ENCODE results near the gene LRRC8A. TPM values are rescaled to one million over a fixed set of nuclear protein-coding genes. Genes with fewer than 3 reads are reported as not detected.
A peak's percentile ranks its signal among the peaks of the same experiment; 100 is the strongest.

Gene LRRC8A
- total and polyA plus RNA-seq, 2 of the 8 experiments (the other 6 are each of a cell fraction or from before 2014, with no cell fraction given), result 103 to 111 TPM

- FAIRE-seq (peak; percentile 84), DNase-seq (ENCODE audit: low read depth in 1 of 2, low spot score in 2 of 2) (peak; percentile 46 to 84)
- H3K23ac ChIP-seq (ENCODE audit: insufficient read length), result no peak overlapping the region
- H3K23me2 ChIP-seq (ENCODE audit: low read depth, low read length), result no peaks in the 10 kb centered on the region
- H2BK12ac ChIP-seq (ENCODE audit: low read depth, low read length), result peak overlapping the region; percentile 60; the same call in 1 of the 2 replicates
- H2BK15ac ChIP-seq (ENCODE audit: low read length), result peak overlapping the region; percentile 75; the same call in 1 of the 2 replicates
- H3K4ac ChIP-seq (replicated peaks; ENCODE audit: insufficient read length, low read depth, low read length), result no peak overlapping the region
- H3K9ac ChIP-seq (replicated peaks in 1 of 4; ENCODE audit: extremely low read depth in 1 of 4, low read depth in 3 of 4, low read length in 3 of 4), result no peak overlapping the region
- peak overlapping the region; percentile 19; the same call in 1 of the 2 replicates for H2AFZ ChIP-seq (ENCODE audit: low read length)
- peak overlapping the region; percentile 63; the same call in 1 of the 2 replicates for H2BK5ac ChIP-seq (ENCODE audit: low read depth, low read length)
- H3K4me3 ChIP-seq (ENCODE audit: extremely low read depth in 1 of 4, insufficient read depth in 2 of 4, low read depth in 3 of 4, low read length in 4 of 4), result no peak overlapping the region
- peak overlapping the region; percentile 88 for H4K8ac ChIP-seq (ENCODE audit: extremely low read depth, insufficient read depth, low read length)
- H3K9me3 ChIP-seq (ENCODE audit: insufficient read depth in 2 of 2, low read depth in 1 of 2, low read length in 1 of 2), result no peaks in the 10 kb centered on the region
- no peaks in the 10 kb centered on the region for H3K36me3 ChIP-seq (ENCODE audit: control insufficient read depth in 2 of 4, insufficient read depth in 4 of 4, low read length in 3 of 4)
- H2AK5ac ChIP-seq (ENCODE audit: low read depth, low read length), result no peak overlapping the region
- ChIA-PET POLR2A (ENCODE audit: partially characterized antibody) (interaction anchor here (0.6 to 2.7 kb wide), 13 partner anchors 9 to 109 kb away, joined by 3 to 9 read pairs (median 4); partner anchors contain the start of genes ENDOG and SPOUT1), CTCF (ENCODE audit: partially characterized antibody) (interaction anchor here (0.5 to 9.7 kb wide), 45 partner anchors 8 to 292 kb away, joined by 3 to 139 read pairs (median 4); partner anchors contain the start of genes ENDOG, KYAT1, LRRC8A and PHYHD1)
- no peaks in the 10 kb centered on the region for H3K79me1 ChIP-seq (ENCODE audit: low read depth, low read length)
- peak overlapping the region; percentile 5; the same call in 1 of the 2 replicates for H3K27ac ChIP-seq (ENCODE audit: low read depth, low read length)
- TF ChIP-seq JUN (IDR thresholded peaks at IDR 0.05; ENCODE audit: low read depth, low read length) (no peak), CTCF (IDR thresholded peaks at IDR 0.05; ENCODE audit: control extremely low read depth in 1 of 3, insufficient read depth in 1 of 3, low read depth in 1 of 3, low read length in 3 of 3) (peak; percentile 87 to 95 (median 90)), ATF3 (IDR thresholded peaks at IDR 0.05; ENCODE audit: insufficient read depth, low read depth, low read length) (no peak), SRF (IDR thresholded peaks at IDR 0.05; ENCODE audit: low read depth, low read length) (no peak), TEAD4 (IDR thresholded peaks at IDR 0.05; ENCODE audit: low read depth, low read length) (0 out of 2 replicates have a peak, but pooled peaks have one; percentile 6), YY1 (IDR thresholded peaks at IDR 0.05; ENCODE audit: low read depth, low read length) (0 out of 2 replicates have a peak, but pooled peaks have one; percentile 53), RAD21 (IDR thresholded peaks at IDR 0.05 in 1 of 2, conservative IDR thresholded peaks at IDR 0.05 in 1 of 2; ENCODE audit: low read depth in 2 of 2, low read length in 2 of 2) (peak; percentile 94 to 95), TBP (IDR thresholded peaks at IDR 0.05; ENCODE audit: low read depth, low read length) (peak; percentile 12; the same call in 1 of the 2 replicates)
- no peaks in the 10 kb centered on the region for H3K79me2 ChIP-seq (ENCODE audit: control insufficient read depth in 1 of 2, insufficient read depth in 2 of 2, low read length in 2 of 2)
- H4K5ac ChIP-seq (ENCODE audit: insufficient read length, low read depth, low read length), result no peak overlapping the region
- peaks cover 0 to 2% of the 10 kb centered on the region in 2 experiments for H4K20me1 ChIP-seq (replicated peaks in 1 of 2; ENCODE audit: control insufficient read depth in 1 of 2, insufficient read depth in 2 of 2, low read length in 2 of 2)
- no peaks in the 10 kb centered on the region; a peak in 1 of 7 replicates for H3K4me1 ChIP-seq (replicated peaks in 1 of 4; ENCODE audit: control insufficient read depth in 3 of 4, insufficient read depth in 4 of 4, low read length in 3 of 4)
- H2BK20ac ChIP-seq (ENCODE audit: low read length), result no peak overlapping the region
- no peaks in the 10 kb centered on the region for H3K27me3 ChIP-seq (replicated peaks in 1 of 4; ENCODE audit: control insufficient read depth in 3 of 4, extremely low read depth in 1 of 4, insufficient read depth in 3 of 4, low read length in 3 of 4)
- WGBS, 2 experiments (ENCODE audit: extremely low coverage in 1 of 2, insufficient coverage in 1 of 2, insufficient read length in 1 of 2, insufficient replicate concordance in 2 of 2, low coverage in 1 of 2, low lambda C conversion rate in 2 of 2, missing lambda C conversion rate in 1 of 2), result 37% methylated on average over 10 of the region's 10 CpGs; no CpG with 5 or more reads in 1 of the 2 experiments
- no peak overlapping the region for H4K91ac ChIP-seq (replicated peaks; ENCODE audit: insufficient read length, low read length)
- H2BK120ac ChIP-seq (replicated peaks; ENCODE audit: low read depth, low read length), result no peak overlapping the region
- H3K4me2 ChIP-seq (ENCODE audit: insufficient read depth in 1 of 2, low read depth in 2 of 2, low read length in 2 of 2), result no peak overlapping the region
- H3K14ac ChIP-seq (ENCODE audit: insufficient read length), result no peak overlapping the region
- H3K56ac ChIP-seq (replicated peaks; ENCODE audit: insufficient read length, low read depth, low read length), result no peak overlapping the region
- H3K18ac ChIP-seq (ENCODE audit: extremely low read depth, low read length), result no peak overlapping the region
These were observed 45.9 kb downstream of the LRRC8A start for GRCh38 chr9:128927731-128928411.
